PC-9 (cell line): ENCODE data around the gene TLR3. TPM values are rescaled to one million over a fixed set of nuclear protein-coding genes. Genes with fewer than 3 reads are reported as not detected.
"Not testable (repeated sequence)": the region's sequence is repeated elsewhere in the genome, so short reads cannot be mapped to it uniquely, and the experiment has no call there.

Source experiments
- BruUV-seq: library from RNA; stranded (reverse); fragments of 400-500 nt; replicated peaks from 2 replicates; lab custom pipeline; 2021; lab: Mats Ljungman, UMichigan
- CTCF ChIA-PET: fragments of 300-600 bp; sonication (Branson Sonifier 250); formaldehyde crosslinking; loops from one replicate; lab custom pipeline; 2022; ENCODE audit warnings: antibody characterized with exemption; lab: Charles Lee
- POLR2A ChIA-PET: fragments of 300-600 bp; sonication (Branson Sonifier 250); formaldehyde crosslinking; loops from one replicate; lab custom pipeline; 2022; ENCODE audit warnings: antibody characterized with exemption; ENCODE audit not compliant: unreplicated experiment; lab: Charles Lee
- DNase-seq, 2 experiments: peaks; one replicate each; pipeline versions ENCODE4 v3.0.0 to v3.0.0-alpha.2; 2015 to 2022; ENCODE audit warnings: mixed read lengths in 1 of 2
- H2AFZ ChIP-seq: fragments of 200-600 bp; sonication (generic); 2 replicates; pipeline ENCODE4 v1.8.1; 2017; ENCODE audit warnings: antibody characterized with exemption
- H3F3A ChIP-seq: fragments of 200-600 bp; sonication (generic); 2 replicates; pipeline ENCODE4 v1.8.1; 2017; ENCODE audit warnings: antibody characterized with exemption, mild to moderate bottlenecking, low read depth; ENCODE audit not compliant: insufficient read depth
- H3K27ac ChIP-seq: fragments of 200-600 bp; sonication (generic); 2 replicates; pipeline ENCODE4 v1.6.1; 2016; ENCODE audit warnings: mixed run types
- H3K27me3 ChIP-seq: fragments of 200-600 bp; sonication (generic); 2 replicates; pipeline ENCODE4 v1.6.1; 2016; ENCODE audit warnings: low read depth, mixed run types; ENCODE audit not compliant: insufficient read depth
- H3K36me3 ChIP-seq: fragments of 200-600 bp; sonication (generic); 2 replicates; pipeline ENCODE4 v1.6.1; 2016; ENCODE audit warnings: low read depth, mixed run types
- H3K4me1 ChIP-seq: fragments of 200-600 bp; sonication (generic); replicated peaks from 2 replicates; pipeline ENCODE4 v1.6.1; 2016; ENCODE audit warnings: mixed run types; ENCODE audit not compliant: insufficient read depth
- H3K4me2 ChIP-seq: fragments of 200-600 bp; sonication (generic); 2 replicates; pipeline ENCODE4 v1.6.1; 2017; ENCODE audit warnings: mixed run types
- H3K4me3 ChIP-seq: fragments of 200-600 bp; sonication (generic); 2 replicates; pipeline ENCODE4 v1.6.1; 2016; ENCODE audit warnings: mixed run types
- H3K79me2 ChIP-seq: fragments of 200-600 bp; sonication (generic); 2 replicates; pipeline ENCODE4 v1.6.1; 2017; ENCODE audit warnings: low read depth, mixed run types
- H3K9me2 ChIP-seq: fragments of 200-600 bp; sonication (generic); 2 replicates; pipeline ENCODE4 v1.8.1; 2017; ENCODE audit warnings: mild to moderate bottlenecking; ENCODE audit not compliant: insufficient read depth
- H3K9me3 ChIP-seq: fragments of 200-600 bp; sonication (generic); 2 replicates; pipeline ENCODE4 v1.8.1; 2016; ENCODE audit warnings: low read depth; ENCODE audit not compliant: insufficient read depth
- H4K20me1 ChIP-seq: fragments of 200-600 bp; sonication (generic); 2 replicates; pipeline ENCODE4 v1.8.1; 2017; ENCODE audit not compliant: insufficient read depth
- EZH2 ChIP-seq: fragments of 200-600 bp; sonication (generic); IDR thresholded peaks from 2 replicates; pipeline ENCODE4 v1.8.0; 2017; ENCODE audit warnings: antibody characterized with exemption, low read depth
- intact Hi-C: fragments of 100-400 bp; cut with micrococcal nuclease; formaldehyde crosslinking; loops from one replicate; pipeline ENCODE4 v1.10.0; 2022; ENCODE audit not compliant: unreplicated experiment
- total RNA-seq: library from RNA; stranded (reverse); gene quantifications from 2 replicates; pipeline ENCODE4 v1.2.3, GENCODE V29; 2021
- TF ChIP-seq, protein P1 (sequence below): fragments of 200-600 bp; sonication (generic); conservative IDR thresholded peaks from 2 replicates; pipeline ENCODE4 v1.6.1; 2017; ENCODE audit warnings: mixed run types, antibody characterized with exemption, mild to moderate bottlenecking, moderate library complexity

The TLR3 gene
- total RNA-seq, 1 experiment from 2014 or later, result 10.3 TPM

DNA sequence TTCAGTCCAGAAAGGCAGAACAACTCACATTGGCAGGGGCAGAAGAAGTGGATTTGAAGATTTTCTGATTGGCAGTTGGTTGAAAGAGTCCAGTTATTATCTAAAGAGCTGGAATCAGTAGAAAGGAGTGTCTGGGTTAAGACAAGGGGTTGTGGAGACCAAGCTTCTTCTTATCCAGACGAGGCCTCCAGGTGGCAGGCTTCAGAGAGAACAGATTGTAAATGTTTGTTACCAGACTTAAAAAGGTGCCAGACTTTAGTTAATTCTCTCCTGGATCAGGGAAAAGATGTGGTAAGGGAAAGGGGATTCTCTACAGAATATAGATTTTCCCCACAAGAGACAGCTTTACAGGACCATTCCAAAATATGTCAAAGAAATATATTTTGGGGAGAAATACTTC is 36.7 kb upstream of the TLR3 start:
- Histone ChIP-seq H3K27ac (no peak overlapping the region), H3F3A (no peaks in the 10 kb centered on the region), H3K4me1 (no peaks in the 10 kb centered on the region), H3K79me2 (no peaks in the 10 kb centered on the region), H3K4me3 (no peak overlapping the region), H3K9me2 (no peaks in the 10 kb centered on the region), H4K20me1 (no peaks in the 10 kb centered on the region), H3K27me3 (no peaks in the 10 kb centered on the region), H3K36me3 (no peaks in the 10 kb centered on the region), H3K4me2 (no peak overlapping the region), H2AFZ (no peak overlapping the region), H3K9me3 (no peaks in the 10 kb centered on the region)
- ChIA-PET CTCF (no interaction called here), POLR2A (no interaction called here)
- no peak for DNase-seq
- TF ChIP-seq, protein P1, sequence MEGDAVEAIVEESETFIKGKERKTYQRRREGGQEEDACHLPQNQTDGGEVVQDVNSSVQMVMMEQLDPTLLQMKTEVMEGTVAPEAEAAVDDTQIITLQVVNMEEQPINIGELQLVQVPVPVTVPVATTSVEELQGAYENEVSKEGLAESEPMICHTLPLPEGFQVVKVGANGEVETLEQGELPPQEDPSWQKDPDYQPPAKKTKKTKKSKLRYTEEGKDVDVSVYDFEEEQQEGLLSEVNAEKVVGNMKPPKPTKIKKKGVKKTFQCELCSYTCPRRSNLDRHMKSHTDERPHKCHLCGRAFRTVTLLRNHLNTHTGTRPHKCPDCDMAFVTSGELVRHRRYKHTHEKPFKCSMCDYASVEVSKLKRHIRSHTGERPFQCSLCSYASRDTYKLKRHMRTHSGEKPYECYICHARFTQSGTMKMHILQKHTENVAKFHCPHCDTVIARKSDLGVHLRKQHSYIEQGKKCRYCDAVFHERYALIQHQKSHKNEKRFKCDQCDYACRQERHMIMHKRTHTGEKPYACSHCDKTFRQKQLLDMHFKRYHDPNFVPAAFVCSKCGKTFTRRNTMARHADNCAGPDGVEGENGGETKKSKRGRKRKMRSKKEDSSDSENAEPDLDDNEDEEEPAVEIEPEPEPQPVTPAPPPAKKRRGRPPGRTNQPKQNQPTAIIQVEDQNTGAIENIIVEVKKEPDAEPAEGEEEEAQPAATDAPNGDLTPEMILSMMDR, result peak; percentile 31; the same call in 1 of the 2 replicates
- TF ChIP-seq EZH2, result no peak
- BruUV-seq, result no TSS peak
- intact Hi-C loops, result loop anchor here (10.0 kb wide), 3 partner anchors 847 to 1897 kb away; partner anchors contain the start of gene SLC25A4

DNA sequence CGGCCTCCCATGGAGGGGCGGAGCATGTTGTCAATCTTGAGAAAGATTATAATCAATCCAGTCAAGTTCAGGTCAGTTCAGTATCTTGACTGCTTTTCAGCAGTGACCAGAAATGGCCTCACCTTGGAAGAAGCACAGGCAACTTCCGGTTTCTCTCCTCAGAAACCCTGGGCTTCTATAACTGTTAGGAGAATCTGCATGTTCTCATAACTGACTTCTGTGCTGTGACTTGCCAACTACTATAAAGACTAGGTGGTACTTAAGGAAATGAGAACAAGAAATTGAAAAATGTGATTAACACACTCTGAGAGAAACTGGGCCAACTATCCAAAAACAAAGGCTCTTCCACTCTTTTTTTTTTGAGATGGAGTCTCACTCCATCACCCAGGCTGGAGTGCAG is 35.9 kb upstream of the TLR3 start:
- ChIA-PET CTCF (no interaction called here), POLR2A (no interaction called here)
- H3K27ac ChIP-seq, result no peak overlapping the region
- no peak overlapping the region for H3K4me2 ChIP-seq
- no peaks in the 10 kb centered on the region for H3K4me1 ChIP-seq
- H3K9me3 ChIP-seq, result no peaks in the 10 kb centered on the region
- no peaks in the 10 kb centered on the region for H3K36me3 ChIP-seq
- BruUV-seq, result no TSS peak
- no peak overlapping the region for H3K4me3 ChIP-seq
- H2AFZ ChIP-seq, result no peak overlapping the region
- no peaks in the 10 kb centered on the region for H4K20me1 ChIP-seq
- TF ChIP-seq, protein P1, result no peak
- no peak for TF ChIP-seq EZH2
- no peaks in the 10 kb centered on the region for H3K9me2 ChIP-seq
- no peaks in the 10 kb centered on the region for H3F3A ChIP-seq
- no peaks in the 10 kb centered on the region for H3K79me2 ChIP-seq
- no peaks in the 10 kb centered on the region for H3K27me3 ChIP-seq
- intact Hi-C loops, result loop anchor here (10.0 kb wide), 3 partner anchors 848 to 1898 kb away; partner anchors contain the start of gene SLC25A4
- DNase-seq, result no peak

DNA sequence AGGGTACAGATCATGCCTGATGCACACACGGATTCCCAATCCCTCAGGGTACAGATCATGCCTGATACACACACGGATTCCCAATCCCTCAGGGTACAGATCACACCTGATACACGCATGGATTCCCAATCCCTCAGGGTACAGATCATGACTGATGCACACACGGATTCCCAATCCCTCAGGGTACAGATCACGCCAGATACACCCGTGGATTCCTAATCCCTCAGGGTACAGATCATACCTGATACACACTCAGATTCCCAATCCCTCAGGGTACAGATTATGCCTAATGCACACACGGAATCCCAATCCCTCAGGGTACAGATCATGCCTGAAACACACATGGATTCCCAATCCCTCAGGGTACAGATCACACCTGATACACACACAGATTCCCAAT is 34.3 kb upstream of the TLR3 start:
- H3K4me1 ChIP-seq, H3K4me3 ChIP-seq, H2AFZ ChIP-seq, H3K79me2 ChIP-seq, DNase-seq, H3K36me3 ChIP-seq, H3K27ac ChIP-seq, POLR2A ChIA-PET, H3K9me2 ChIP-seq, CTCF ChIA-PET, H3K4me2 ChIP-seq, H3K27me3 ChIP-seq, H3F3A ChIP-seq, H3K9me3 ChIP-seq, H4K20me1 ChIP-seq, BruUV-seq: not testable (repeated sequence)
- intact Hi-C loops, result loop anchor here (5.0 to 10.0 kb wide), 4 partner anchors 562 to 1900 kb away; partner anchors contain the start of genes CCDC110 and SLC25A4
